NCI-H524 (cell line): ENCODE measurements around the gene ANO2.
"Not testable (repeated sequence)": the region's sequence is repeated elsewhere in the genome, so short reads cannot be mapped to it uniquely, and the experiment has no call there.

ENCODE experiments used
- DNase-seq, 2 experiments: peaks; one replicate each; lab custom pipeline; 2025; lab: John Stamatoyannopoulos, UW

Gene ANO2

GRCh38 chr12:5548152-5548943 lies 396.7 kb downstream of the ANO2 start:
- DNase-seq: no peak

- DNase-seq: no peak
Measured at GRCh38 chr12:5546616-5547015, 398.4 kb downstream of the ANO2 start.

- no peak for DNase-seq
Measured at GRCh38 chr12:5537771-5538170, 407.3 kb downstream of the ANO2 start.

GRCh38 chr12:5537026-5537615 lies 407.9 kb downstream of the ANO2 start:
- DNase-seq: not testable (repeated sequence)

- no peak for DNase-seq
Measured at GRCh38 chr12:5535541-5535940, 409.5 kb downstream of the ANO2 start.

- DNase-seq: no peak
Measured at GRCh38 chr12:5534426-5535199, 410.4 kb downstream of the ANO2 start.

- DNase-seq: no peak
Measured at GRCh38 chr12:5533368-5533767, 411.7 kb downstream of the ANO2 start.

- no peak for DNase-seq
Measured at GRCh38 chr12:5525783-5526367, 419.2 kb downstream of the ANO2 start.

GRCh38 chr12:5524769-5525436 lies 420.2 kb downstream of the ANO2 start:
- DNase-seq: no peak

GRCh38 chr12:5524116-5524768 lies 420.8 kb downstream of the ANO2 start:
- DNase-seq: no peak

- no peak for DNase-seq
Measured at GRCh38 chr12:5523396-5524115, 421.5 kb downstream of the ANO2 start.

- DNase-seq: no peak
Measured at GRCh38 chr12:5522432-5523335, 422.4 kb downstream of the ANO2 start.

- no peak for DNase-seq
Measured at GRCh38 chr12:5521456-5522325, 423.4 kb downstream of the ANO2 start.

GRCh38 chr12:5520831-5521230 lies 424.2 kb downstream of the ANO2 start:
- DNase-seq: no peak

GRCh38 chr12:5520037-5520436 lies 425.0 kb downstream of the ANO2 start:
- no peak for DNase-seq

GRCh38 chr12:5518584-5519365 lies 426.3 kb downstream of the ANO2 start:
- no peak for DNase-seq

GRCh38 chr12:5516371-5517241 lies 428.5 kb downstream of the ANO2 start:
- no peak for DNase-seq
